OCI-LY7 (cell line): ENCODE data around the gene HMOX1. TPM values are rescaled to one million over a fixed set of nuclear protein-coding genes. Genes with fewer than 3 reads are reported as not detected.

Experiments used
- BruUV-seq: library from RNA; stranded (reverse); fragments of 400-500 nt; replicated peaks from 2 replicates; lab custom pipeline; 2021; lab: Mats Ljungman, UMichigan
- CTCF ChIA-PET: fragments of 300-600 bp; sonication (Branson Sonifier 250); formaldehyde crosslinking; loops from one replicate; lab custom pipeline; 2022; ENCODE audit warnings: antibody characterized with exemption; ENCODE audit not compliant: unreplicated experiment; lab: Charles Lee
- POLR2A ChIA-PET: fragments of 300-600 bp; sonication (Branson Sonifier 250); formaldehyde crosslinking; loops from one replicate; lab custom pipeline; 2022; ENCODE audit warnings: antibody characterized with exemption; lab: Charles Lee
- DNase-seq: peaks from one replicate; pipeline ENCODE4 v3.0.0-alpha.2; 2015; ENCODE audit warnings: low spot score
- H2AFZ ChIP-seq: fragments of 200-600 bp; sonication (generic), shearing (Covaris generic); 2 replicates; pipeline ENCODE4 v1.6.1; 2014; ENCODE audit warnings: mild to moderate bottlenecking, antibody characterized with exemption, low read length, moderate library complexity
- H3K27ac ChIP-seq: fragments of 200-600 bp; sonication (generic); 2 replicates; pipeline ENCODE4 v1.5.1; 2014; ENCODE audit warnings: mixed run types, low read depth, mild to moderate bottlenecking, moderate library complexity, low read length, inconsistent platforms; ENCODE audit not compliant: poor library complexity, severe bottlenecking
- H3K36me3 ChIP-seq: fragments of 200-600 bp; sonication (generic); 2 replicates; pipeline ENCODE4 v1.6.1; 2014; ENCODE audit warnings: mild to moderate bottlenecking, antibody characterized with exemption, low read length, moderate library complexity, mixed read lengths; ENCODE audit not compliant: insufficient read depth
- H3K4me1 ChIP-seq: fragments of 200-600 bp; sonication (generic); 2 replicates; pipeline ENCODE4 v1.5.1; 2014; ENCODE audit warnings: mild to moderate bottlenecking, low read length; ENCODE audit not compliant: insufficient read depth, poor library complexity, severe bottlenecking
- H3K4me2 ChIP-seq: fragments of 200-600 bp; sonication (generic); 2 replicates; pipeline ENCODE4 v1.6.1; 2014; ENCODE audit warnings: mild to moderate bottlenecking, low read length
- H3K4me3 ChIP-seq: fragments of 200-600 bp; sonication (generic); 2 replicates; pipeline ENCODE4 v1.5.1; 2014; ENCODE audit warnings: mild to moderate bottlenecking, low read depth, low read length; ENCODE audit not compliant: poor library complexity, severe bottlenecking
- H3K79me2 ChIP-seq: fragments of 200-600 bp; sonication (generic); 2 replicates; pipeline ENCODE4 v1.6.1; 2016; ENCODE audit warnings: low read depth, mild to moderate bottlenecking, low read length, moderate library complexity, mixed read lengths; ENCODE audit not compliant: insufficient read depth
- H3K9me2 ChIP-seq: fragments of 200-600 bp; sonication (generic); 2 replicates; pipeline ENCODE4 v1.6.1; 2016; ENCODE audit warnings: mild to moderate bottlenecking, low read length, mixed read lengths; ENCODE audit not compliant: insufficient read depth
- H3K9me3 ChIP-seq: fragments of 200-600 bp; sonication (generic); 2 replicates; pipeline ENCODE4 v1.6.1; 2014; ENCODE audit warnings: mild to moderate bottlenecking, mixed run types, low read length, mixed read lengths
- H4K20me1 ChIP-seq: fragments of 200-600 bp; sonication (generic); 2 replicates; pipeline ENCODE4 v1.6.1; 2014; ENCODE audit warnings: mild to moderate bottlenecking, antibody characterized with exemption, low read length, moderate library complexity, mixed read lengths; ENCODE audit not compliant: insufficient read depth
- CTCF ChIP-seq: fragments of 200-600 bp; sonication (generic); conservative IDR thresholded peaks from 2 replicates; pipeline ENCODE4 v1.5.1; 2014; ENCODE audit warnings: mild to moderate bottlenecking, antibody characterized with exemption, low read length, moderate library complexity, mixed read lengths
- EZH2phosphoT487 ChIP-seq: fragments of 200-600 bp; sonication (generic); IDR thresholded peaks from 2 replicates; pipeline ENCODE4 v1.6.1; 2018; ENCODE audit warnings: low read depth, borderline replicate concordance, mild to moderate bottlenecking, mixed run types, antibody characterized with exemption, low read length, moderate library complexity, mixed read lengths
- intact Hi-C: fragments of 100-400 bp; cut with micrococcal nuclease; formaldehyde crosslinking; loops from one replicate; pipeline ENCODE4 v1.10.0; 2022; ENCODE audit not compliant: unreplicated experiment
- total RNA-seq, 2 experiments: library from RNA; depleted of rRNA in 1 of 2; stranded (reverse); fragments of >200 nt in 1 of 2; shearing (Covaris generic) in 1 of 2; gene quantifications; 2 replicates each; pipeline ENCODE4 v1.2.3, GENCODE V29; 2014 to 2022

The HMOX1 gene
- total RNA-seq, 2 experiments from 2014 or later, result 2.2 to 13.9 TPM

- peak overlapping the region; percentile 56 for H3K4me3 ChIP-seq
- BruUV-seq, result no TSS peak
- H3K9me2 ChIP-seq, result no peaks in the 10 kb centered on the region
- peak overlapping the region; percentile 95 for H3K27ac ChIP-seq
- DNase-seq, result peak; percentile 91
- intact Hi-C loops, result loop anchor here (1.0 to 10.0 kb wide), 6 partner anchors 28 to 662 kb away; partner anchors contain the start of gene HMOX1
- ChIA-PET POLR2A (interaction anchor here (0.7 to 2.5 kb wide), 2 partner anchors 11 to 58 kb away, joined by 3 to 10 read pairs; no protein-coding TSS in a partner anchor), CTCF (interaction anchor here (0.8 kb wide), 1 partner anchor 57 kb away, joined by 3 read pairs; no protein-coding TSS in a partner anchor)
- H3K4me2 ChIP-seq, result peak overlapping the region; percentile 88
- H2AFZ ChIP-seq, result peak overlapping the region; percentile 67; the same call in 1 of the 2 replicates
- peaks cover 70% of the 10 kb centered on the region for H3K4me1 ChIP-seq
- H3K79me2 ChIP-seq, result no peaks in the 10 kb centered on the region
- H3K9me3 ChIP-seq, result no peaks in the 10 kb centered on the region
- H4K20me1 ChIP-seq, result no peaks in the 10 kb centered on the region
- no peaks in the 10 kb centered on the region for H3K36me3 ChIP-seq
- TF ChIP-seq EZH2phosphoT487, result no peak
- peak; percentile 66 for TF ChIP-seq CTCF
Observed at GRCh38 chr22:35352214-35353111, 28.4 kb upstream of the HMOX1 start.

DNA sequence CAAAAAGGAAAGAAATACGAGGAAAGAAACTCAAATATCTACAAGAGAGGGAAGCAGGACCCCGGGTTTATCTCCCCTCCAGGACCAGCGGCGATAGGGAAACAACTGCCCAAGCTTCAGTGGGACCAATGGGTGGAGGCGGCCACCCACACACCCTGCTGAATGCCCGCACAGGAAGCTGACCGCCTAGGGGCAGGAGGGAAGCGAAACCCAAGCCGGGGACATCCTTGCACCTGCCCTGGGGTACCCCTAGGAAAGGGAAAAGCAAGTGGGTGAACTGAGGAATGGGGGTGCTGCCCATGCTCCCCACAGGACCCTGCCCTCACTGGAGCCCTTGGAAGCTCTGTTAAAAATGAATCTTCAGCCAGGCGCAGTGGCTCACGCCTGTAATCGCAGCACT lies 27.6 kb upstream of the HMOX1 start:
- Histone ChIP-seq H3K9me2 (no peaks in the 10 kb centered on the region), H3K36me3 (no peaks in the 10 kb centered on the region), H3K4me1 (peaks cover 70% of the 10 kb centered on the region), H2AFZ (peak overlapping the region; percentile 67; the same call in 1 of the 2 replicates), H3K9me3 (no peaks in the 10 kb centered on the region), H3K27ac (peak overlapping the region; percentile 95), H4K20me1 (no peaks in the 10 kb centered on the region), H3K79me2 (no peaks in the 10 kb centered on the region), H3K4me3 (peak overlapping the region; percentile 56), H3K4me2 (peak overlapping the region; percentile 88)
- CTCF ChIA-PET, result no interaction called here
- no TSS peak for BruUV-seq
- intact Hi-C loops, result loop anchor here (2.0 to 10.0 kb wide), 4 partner anchors 27 to 661 kb away; partner anchors contain the start of gene HMOX1
- TF ChIP-seq EZH2phosphoT487, result no peak
- no peak for TF ChIP-seq CTCF
- peak; percentile 46 for DNase-seq
- POLR2A ChIA-PET, result interaction anchor here (0.6 kb wide), 1 partner anchor 44 kb away, joined by 5 read pairs; no protein-coding TSS in a partner anchor
